Osteocyte (in vitro differentiated cells): ENCODE data around the gene PDXK. TPM values are rescaled to one million over a fixed set of nuclear protein-coding genes. Genes with fewer than 3 reads are reported as not detected.

Source experiments
- DNase-seq: peaks from one replicate; pipeline ENCODE4 v3.0.0; 2021; ENCODE audit warnings: mixed read lengths; ENCODE audit not compliant: unreplicated experiment; ENCODE audit errors: extremely low spot score
- H3K27ac Mint-ChIP-seq: one replicate; pipeline ENCODE4 v1.8.0; 2021; ENCODE audit warnings: mild to moderate bottlenecking, mixed read lengths; ENCODE audit not compliant: unreplicated experiment
- H3K27me3 Mint-ChIP-seq: one replicate; pipeline ENCODE4 v1.8.0; 2021; ENCODE audit warnings: mixed read lengths; ENCODE audit not compliant: unreplicated experiment
- H3K36me3 Mint-ChIP-seq: one replicate; pipeline ENCODE4 v1.8.0; 2021; ENCODE audit warnings: mixed read lengths; ENCODE audit not compliant: unreplicated experiment
- H3K4me1 Mint-ChIP-seq: one replicate; pipeline ENCODE4 v1.8.0; 2021; ENCODE audit warnings: mixed read lengths; ENCODE audit not compliant: unreplicated experiment
- H3K4me3 Mint-ChIP-seq: one replicate; pipeline ENCODE4 v1.8.0; 2021; ENCODE audit warnings: mild to moderate bottlenecking, moderate library complexity, mixed read lengths; ENCODE audit not compliant: unreplicated experiment
- H3K9me3 Mint-ChIP-seq: one replicate; pipeline ENCODE4 v1.8.0; 2021; ENCODE audit warnings: mixed read lengths; ENCODE audit not compliant: unreplicated experiment
- CTCF ChIP-seq: fragments of 200-600 bp; sonication (generic); IDR thresholded peaks from 2 replicates; pipeline ENCODE4 v1.5.0; 2021; ENCODE audit warnings: antibody characterized with exemption, mild to moderate bottlenecking, moderate library complexity
- total RNA-seq: library from RNA; stranded (reverse); gene quantifications from 2 replicates; pipeline ENCODE4 v1.2.1, GENCODE V29; 2021

The PDXK gene
- total RNA-seq, 1 donor from 2014 or later: 96.7 TPM

- no peak for TF ChIP-seq CTCF
- Mint-ChIP-seq H3K9me3 (no peaks in the 10 kb centered on the region), H3K4me1 (peaks cover 10% of the 10 kb centered on the region), H3K36me3 (peaks cover 26% of the 10 kb centered on the region), H3K27me3 (no peaks in the 10 kb centered on the region), H3K27ac (no peak overlapping the region), H3K4me3 (no peak overlapping the region)
- no peak for DNase-seq
These were observed 36.2 kb downstream of the PDXK start for GRCh38 chr21:43754948-43755781.

GRCh38 chr21:43755820-43756594, 37.1 kb downstream of the PDXK start:
- no peak for TF ChIP-seq CTCF
- Mint-ChIP-seq H3K36me3 (peaks cover 25% of the 10 kb centered on the region), H3K27ac (no peak overlapping the region), H3K4me1 (peaks cover 10% of the 10 kb centered on the region), H3K4me3 (no peak overlapping the region), H3K27me3 (no peaks in the 10 kb centered on the region), H3K9me3 (no peaks in the 10 kb centered on the region)
- DNase-seq: no peak

- H3K4me3 Mint-ChIP-seq: peak overlapping the region; percentile 35
- peak overlapping the region; percentile 61 for H3K27ac Mint-ChIP-seq
- H3K4me1 Mint-ChIP-seq: peaks cover 10% of the 10 kb centered on the region
- H3K27me3 Mint-ChIP-seq: no peaks in the 10 kb centered on the region
- no peak for DNase-seq
- no peak for TF ChIP-seq CTCF
- no peaks in the 10 kb centered on the region for H3K9me3 Mint-ChIP-seq
- peaks cover 25% of the 10 kb centered on the region for H3K36me3 Mint-ChIP-seq
These were observed 38.7 kb downstream of the PDXK start for GRCh38 chr21:43757601-43758000.

GRCh38 chr21:43758111-43758641, 39.2 kb downstream of the PDXK start:
- H3K27ac Mint-ChIP-seq: peak overlapping the region; percentile 61
- no peak for DNase-seq
- no peak for TF ChIP-seq CTCF
- no peaks in the 10 kb centered on the region for H3K9me3 Mint-ChIP-seq
- peaks cover 10% of the 10 kb centered on the region for H3K4me1 Mint-ChIP-seq
- peak overlapping the region; percentile 35 for H3K4me3 Mint-ChIP-seq
- no peaks in the 10 kb centered on the region for H3K27me3 Mint-ChIP-seq
- peaks cover 24% of the 10 kb centered on the region for H3K36me3 Mint-ChIP-seq

GRCh38 chr21:43758811-43759210, 39.9 kb downstream of the PDXK start:
- H3K27ac Mint-ChIP-seq: no peak overlapping the region
- no peak for TF ChIP-seq CTCF
- no peak overlapping the region for H3K4me3 Mint-ChIP-seq
- no peak for DNase-seq
- H3K4me1 Mint-ChIP-seq: peaks cover 10% of the 10 kb centered on the region
- H3K9me3 Mint-ChIP-seq: no peaks in the 10 kb centered on the region
- H3K27me3 Mint-ChIP-seq: no peaks in the 10 kb centered on the region
- H3K36me3 Mint-ChIP-seq: peaks cover 21% of the 10 kb centered on the region
